ENCODE measurements around the gene PEAK1. TPM values are rescaled to one million over a fixed set of nuclear protein-coding genes. Genes with fewer than 3 reads are reported as not detected.

PEAK1 gene
- total RNA-seq, 1 donor from 2014 or later, result 32.3 TPM

DNA sequence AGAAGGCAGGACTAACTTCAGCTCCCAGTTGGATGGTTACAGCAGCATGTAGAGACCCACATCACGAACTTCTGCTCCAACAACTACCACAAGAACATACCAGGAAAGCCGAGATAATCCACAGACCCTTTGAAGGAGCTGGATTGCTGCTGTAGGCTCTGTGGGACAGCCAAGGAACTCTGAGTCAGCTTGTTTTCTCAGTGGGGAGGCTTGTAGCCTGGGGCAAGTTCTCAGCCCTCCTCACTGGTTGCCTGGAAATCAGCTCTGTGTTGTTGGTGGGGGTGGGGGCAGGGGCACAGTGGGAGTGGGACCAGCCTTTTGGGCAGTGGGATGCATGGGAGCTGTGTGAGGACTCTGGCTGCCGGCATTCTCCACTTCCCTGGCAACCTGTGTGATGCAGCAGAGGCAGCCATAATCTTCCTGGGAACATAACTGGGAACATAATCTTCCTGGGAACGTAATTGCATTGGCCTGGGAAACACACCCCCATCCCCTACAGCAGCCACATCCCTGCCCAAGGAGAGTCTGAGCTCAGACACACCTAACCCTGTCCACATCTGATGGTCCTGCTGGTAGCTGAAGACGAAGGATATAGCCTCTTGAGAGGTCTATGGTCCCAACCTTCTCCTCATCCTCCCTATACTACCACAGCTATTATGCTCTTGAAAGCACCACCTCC, 153.1 kb downstream of the PEAK1 start:
- no peak overlapping the region for H3K27ac Mint-ChIP-seq
- peaks cover 21% of the 10 kb centered on the region for H3K9me3 Mint-ChIP-seq (ENCODE audit: low read depth)
- no peak overlapping the region for H3K4me3 Mint-ChIP-seq (ENCODE audit: low read depth)
- TF ChIP-seq, protein P1, sequence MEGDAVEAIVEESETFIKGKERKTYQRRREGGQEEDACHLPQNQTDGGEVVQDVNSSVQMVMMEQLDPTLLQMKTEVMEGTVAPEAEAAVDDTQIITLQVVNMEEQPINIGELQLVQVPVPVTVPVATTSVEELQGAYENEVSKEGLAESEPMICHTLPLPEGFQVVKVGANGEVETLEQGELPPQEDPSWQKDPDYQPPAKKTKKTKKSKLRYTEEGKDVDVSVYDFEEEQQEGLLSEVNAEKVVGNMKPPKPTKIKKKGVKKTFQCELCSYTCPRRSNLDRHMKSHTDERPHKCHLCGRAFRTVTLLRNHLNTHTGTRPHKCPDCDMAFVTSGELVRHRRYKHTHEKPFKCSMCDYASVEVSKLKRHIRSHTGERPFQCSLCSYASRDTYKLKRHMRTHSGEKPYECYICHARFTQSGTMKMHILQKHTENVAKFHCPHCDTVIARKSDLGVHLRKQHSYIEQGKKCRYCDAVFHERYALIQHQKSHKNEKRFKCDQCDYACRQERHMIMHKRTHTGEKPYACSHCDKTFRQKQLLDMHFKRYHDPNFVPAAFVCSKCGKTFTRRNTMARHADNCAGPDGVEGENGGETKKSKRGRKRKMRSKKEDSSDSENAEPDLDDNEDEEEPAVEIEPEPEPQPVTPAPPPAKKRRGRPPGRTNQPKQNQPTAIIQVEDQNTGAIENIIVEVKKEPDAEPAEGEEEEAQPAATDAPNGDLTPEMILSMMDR (IDR thresholded peaks at IDR 0.05; ENCODE audit: unreplicated experiment), result no peak
- DNase-seq (ENCODE audit: low spot score, unreplicated experiment), result no peak
- H3K36me3 Mint-ChIP-seq (ENCODE audit: insufficient read depth), result peaks cover 32% of the 10 kb centered on the region
- no peaks in the 10 kb centered on the region for H3K4me1 Mint-ChIP-seq (ENCODE audit: low read depth)
- H3K27me3 Mint-ChIP-seq, result no peaks in the 10 kb centered on the region

DNA sequence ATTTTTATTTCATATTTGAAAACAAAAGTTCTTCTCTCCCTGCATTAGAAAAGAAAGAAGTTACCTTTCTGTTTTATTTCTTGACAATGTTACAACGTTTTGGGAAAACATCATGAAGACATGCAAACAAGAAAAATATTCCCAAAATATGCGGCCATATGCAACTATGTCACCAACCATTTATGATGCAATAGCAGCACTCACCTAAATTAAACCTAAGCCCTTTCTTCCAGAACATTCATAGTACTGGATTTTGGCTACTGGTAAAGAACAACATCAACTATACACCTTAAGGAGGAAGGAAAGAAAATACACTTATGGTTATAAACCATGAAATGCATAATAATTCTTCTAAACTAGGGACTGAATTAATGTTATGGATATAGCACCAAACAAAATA, 164.5 kb downstream of the PEAK1 start:
- Mint-ChIP-seq H3K27me3 (no peaks in the 10 kb centered on the region), H3K36me3 (ENCODE audit: insufficient read depth) (peaks cover 11% of the 10 kb centered on the region), H3K4me3 (ENCODE audit: low read depth) (no peak overlapping the region), H3K9me3 (ENCODE audit: low read depth) (peaks cover 4% of the 10 kb centered on the region), H3K4me1 (ENCODE audit: low read depth) (peaks cover 5% of the 10 kb centered on the region), H3K27ac (no peak overlapping the region)
- DNase-seq (ENCODE audit: low spot score, unreplicated experiment), result no peak
- TF ChIP-seq, protein P1 (IDR thresholded peaks at IDR 0.05; ENCODE audit: unreplicated experiment), result no peak

DNA sequence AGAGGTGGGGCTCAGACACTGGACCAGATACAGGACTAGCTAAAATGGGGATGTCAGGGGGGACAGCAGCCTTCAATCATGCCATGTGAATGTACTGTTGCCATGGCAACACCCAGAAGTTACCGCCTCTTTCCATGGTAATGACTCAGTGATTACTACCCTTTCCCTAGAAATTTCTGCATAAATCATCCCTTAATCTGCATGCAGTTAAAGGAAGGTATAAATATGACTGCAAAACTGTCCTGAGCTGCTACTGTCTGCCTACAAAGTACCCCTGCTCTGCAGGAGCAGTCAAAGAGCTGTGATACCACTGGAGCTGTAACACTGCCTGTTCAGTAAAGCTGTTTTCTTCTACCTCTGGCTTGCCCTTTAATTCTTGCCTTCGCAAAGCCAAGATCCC, 168.2 kb downstream of the PEAK1 start:
- no peak overlapping the region for H3K4me3 Mint-ChIP-seq (ENCODE audit: low read depth)
- no peaks in the 10 kb centered on the region for H3K27me3 Mint-ChIP-seq
- TF ChIP-seq, protein P1 (IDR thresholded peaks at IDR 0.05; ENCODE audit: unreplicated experiment), result no peak
- peaks cover 6% of the 10 kb centered on the region for H3K36me3 Mint-ChIP-seq (ENCODE audit: insufficient read depth)
- H3K9me3 Mint-ChIP-seq (ENCODE audit: low read depth), result no peaks in the 10 kb centered on the region
- no peak for DNase-seq (ENCODE audit: low spot score, unreplicated experiment)
- no peak overlapping the region for H3K27ac Mint-ChIP-seq
- H3K4me1 Mint-ChIP-seq (ENCODE audit: low read depth), result peaks cover 4% of the 10 kb centered on the region

DNA sequence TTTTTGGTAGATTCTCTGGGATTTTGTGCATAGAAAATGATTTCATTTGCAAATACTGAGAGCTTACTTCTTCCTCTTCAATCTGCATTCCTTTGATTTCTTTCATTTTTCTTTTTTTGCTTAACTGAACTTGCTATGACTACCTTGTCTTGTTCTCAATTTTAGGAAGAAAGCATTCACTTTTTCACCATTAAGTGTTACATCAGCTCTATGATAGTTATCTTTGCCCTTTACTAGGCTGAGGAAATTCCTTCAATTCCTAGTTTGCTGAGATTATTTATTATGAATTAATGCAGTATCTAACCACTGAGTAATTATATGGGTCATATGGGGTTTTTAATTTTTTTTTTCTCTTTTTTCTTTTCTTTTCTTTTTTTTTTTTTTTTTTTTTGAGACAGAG, 172.8 kb downstream of the PEAK1 start:
- Mint-ChIP-seq H3K36me3 (ENCODE audit: insufficient read depth) (peaks cover 6% of the 10 kb centered on the region), H3K4me3 (ENCODE audit: low read depth) (no peak overlapping the region), H3K4me1 (ENCODE audit: low read depth) (peaks cover 4% of the 10 kb centered on the region), H3K27ac (no peak overlapping the region), H3K9me3 (ENCODE audit: low read depth) (no peaks in the 10 kb centered on the region), H3K27me3 (no peaks in the 10 kb centered on the region)
- TF ChIP-seq, protein P1 (IDR thresholded peaks at IDR 0.05; ENCODE audit: unreplicated experiment), result no peak
- DNase-seq (ENCODE audit: low spot score, unreplicated experiment), result no peak

DNA sequence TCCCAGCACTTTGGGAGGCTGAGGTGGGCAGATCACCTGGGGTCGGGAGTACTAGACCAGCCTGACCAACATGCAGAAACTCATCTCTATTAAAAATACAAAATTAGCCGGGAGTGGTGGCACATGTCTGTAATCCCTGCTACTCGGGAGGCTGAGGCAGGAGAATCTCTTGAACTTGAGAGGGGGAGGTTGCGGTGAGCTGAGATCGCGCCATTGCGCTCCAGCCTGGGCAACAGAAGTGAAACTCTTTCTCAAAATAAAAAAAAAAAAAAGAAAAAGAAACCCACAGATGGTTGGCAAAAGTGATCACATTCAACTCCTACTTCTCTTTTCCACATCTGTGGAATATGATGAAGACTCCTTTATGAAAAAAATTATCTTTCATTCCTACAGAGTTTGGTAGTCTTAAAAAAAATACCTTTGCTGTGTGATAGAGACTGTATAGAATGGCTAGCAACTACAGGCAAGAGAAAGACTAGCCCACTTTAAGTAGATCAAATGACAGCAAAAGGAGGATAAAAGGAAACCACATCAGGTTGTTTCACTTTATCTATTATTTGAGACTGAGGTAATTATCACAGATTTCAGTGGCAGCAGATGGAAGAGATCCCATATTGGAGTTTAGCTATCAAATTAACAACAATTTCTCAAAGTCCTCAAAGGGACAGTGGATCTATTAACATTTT, 176.0 kb downstream of the PEAK1 start:
- TF ChIP-seq, protein P1 (IDR thresholded peaks at IDR 0.05; ENCODE audit: unreplicated experiment), result no peak
- DNase-seq (ENCODE audit: low spot score, unreplicated experiment), result no peak
- no peaks in the 10 kb centered on the region for H3K36me3 Mint-ChIP-seq (ENCODE audit: insufficient read depth)
- H3K9me3 Mint-ChIP-seq (ENCODE audit: low read depth), result no peaks in the 10 kb centered on the region
- no peak overlapping the region for H3K27ac Mint-ChIP-seq
- H3K4me3 Mint-ChIP-seq (ENCODE audit: low read depth), result no peak overlapping the region
- no peaks in the 10 kb centered on the region for H3K4me1 Mint-ChIP-seq (ENCODE audit: low read depth)
- H3K27me3 Mint-ChIP-seq, result no peaks in the 10 kb centered on the region

Data from progenitor cell of endocrine pancreas (in vitro differentiated cells).